ENCODE results near the gene MUCL3. TPM values are rescaled to one million over a fixed set of nuclear protein-coding genes. Genes with fewer than 3 reads are reported as not detected.

MUCL3 gene
- total RNA-seq, 1 donor, result not detected

DNA sequence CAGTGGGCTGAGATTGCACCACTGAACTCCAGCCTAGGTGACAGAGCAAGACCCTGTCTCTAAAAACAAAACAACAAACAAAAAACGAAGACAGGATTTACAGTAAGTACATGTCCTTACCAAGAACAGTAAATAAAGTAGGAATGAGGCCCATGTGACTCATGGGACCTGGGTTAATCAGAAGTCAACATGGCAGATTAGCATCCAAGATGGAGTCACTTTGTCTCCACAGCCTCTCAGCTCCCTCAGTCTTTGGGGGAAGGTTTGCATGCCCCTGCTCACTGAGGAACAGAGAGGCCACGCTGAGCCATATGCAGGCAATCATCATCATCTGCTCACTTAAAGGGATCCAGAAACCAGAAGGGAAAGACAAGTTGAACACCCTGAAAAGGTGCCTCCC lies 61.7 kb downstream of the MUCL3 start:
- DNase-seq (ENCODE audit: low read depth), result no peak
- TF ChIP-seq, protein P1, sequence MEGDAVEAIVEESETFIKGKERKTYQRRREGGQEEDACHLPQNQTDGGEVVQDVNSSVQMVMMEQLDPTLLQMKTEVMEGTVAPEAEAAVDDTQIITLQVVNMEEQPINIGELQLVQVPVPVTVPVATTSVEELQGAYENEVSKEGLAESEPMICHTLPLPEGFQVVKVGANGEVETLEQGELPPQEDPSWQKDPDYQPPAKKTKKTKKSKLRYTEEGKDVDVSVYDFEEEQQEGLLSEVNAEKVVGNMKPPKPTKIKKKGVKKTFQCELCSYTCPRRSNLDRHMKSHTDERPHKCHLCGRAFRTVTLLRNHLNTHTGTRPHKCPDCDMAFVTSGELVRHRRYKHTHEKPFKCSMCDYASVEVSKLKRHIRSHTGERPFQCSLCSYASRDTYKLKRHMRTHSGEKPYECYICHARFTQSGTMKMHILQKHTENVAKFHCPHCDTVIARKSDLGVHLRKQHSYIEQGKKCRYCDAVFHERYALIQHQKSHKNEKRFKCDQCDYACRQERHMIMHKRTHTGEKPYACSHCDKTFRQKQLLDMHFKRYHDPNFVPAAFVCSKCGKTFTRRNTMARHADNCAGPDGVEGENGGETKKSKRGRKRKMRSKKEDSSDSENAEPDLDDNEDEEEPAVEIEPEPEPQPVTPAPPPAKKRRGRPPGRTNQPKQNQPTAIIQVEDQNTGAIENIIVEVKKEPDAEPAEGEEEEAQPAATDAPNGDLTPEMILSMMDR (IDR thresholded peaks at IDR 0.05; ENCODE audit: insufficient read depth, low read depth, low read length), result no peak
- H3K4me3 ChIP-seq (ENCODE audit: low read depth, low read length), result no peak overlapping the region

Small RNAs within 50 kb of the gene (small RNA-seq; reads per million reads assigned to genes)
- gene RF00019, result not detected

Other genes starting within 250 kb of the MUCL3 start
- 3.5 and 5.5 TPM in 2 replicates for gene NRM, start 250.0 kb upstream of the MUCL3 start, total RNA-seq
- gene MDC1, start 223.7 kb upstream of the MUCL3 start, total RNA-seq, result 3.2 and 4.7 TPM in 2 replicates
- 590 and 713 TPM in 2 replicates for gene TUBB, start 220.6 kb upstream of the MUCL3 start, total RNA-seq
- gene FLOT1, start 198.3 kb upstream of the MUCL3 start, total RNA-seq, result 107 and 119 TPM in 2 replicates
- 132 and 187 TPM in 2 replicates for gene IER3, start 196.4 kb upstream of the MUCL3 start, total RNA-seq
- gene DDR1, start 56.5 kb upstream of the MUCL3 start, total RNA-seq, result 19.3 and 32.4 TPM in 2 replicates
- gene GTF2H4, start 32.8 kb upstream of the MUCL3 start, total RNA-seq, result 9.3 and 14.7 TPM in 2 replicates
- 15.1 and 17.3 TPM in 2 replicates for gene VARS2, start 26.7 kb upstream of the MUCL3 start, total RNA-seq
- gene SFTA2, start 8.8 kb upstream of the MUCL3 start, total RNA-seq, result not detected in 2 replicates
- gene MUC21, start 42.7 kb downstream of the MUCL3 start, total RNA-seq, result not detected in 2 replicates
- not detected in 2 replicates for gene MUC22, start 69.5 kb downstream of the MUCL3 start, total RNA-seq
- gene C6orf15, start 171.6 kb downstream of the MUCL3 start, total RNA-seq, result not detected in 2 replicates
- 0.97 and 3.0 TPM in 2 replicates for gene PSORS1C1, start 173.8 kb downstream of the MUCL3 start, total RNA-seq
- not detected in 2 replicates for gene CDSN, start 179.5 kb downstream of the MUCL3 start, total RNA-seq
- gene PSORS1C2, start 198.1 kb downstream of the MUCL3 start, total RNA-seq, result not detected in 2 replicates
- 14.7 and 16.4 TPM in 2 replicates for gene CCHCR1, start 216.8 kb downstream of the MUCL3 start, total RNA-seq
- gene TCF19, start 217.6 kb downstream of the MUCL3 start, total RNA-seq, result 20.7 and 22.2 TPM in 2 replicates
- gene POU5F1, start 229.7 kb downstream of the MUCL3 start, total RNA-seq, result not detected in 2 replicates

Data from fibroblast of villous mesenchyme (primary cell).